GM20431 (cell line): Measurements from ENCODE around the gene TOR1A.

Experiments
- in situ Hi-C: fragments of 300-500 bp; cut with MseI, MboI; formaldehyde crosslinking; loops from one replicate; pipeline ENCODE4 v1.15.0; 2020; ENCODE audit warnings: low sequenced_read_pairs; ENCODE audit not compliant: unreplicated experiment

TOR1A gene

GRCh38 chr9:129768486-129768885 is 55.5 kb downstream of the TOR1A start:
- in situ Hi-C loops = no loop called here

GRCh38 chr9:129765764-129766317 is 58.1 kb downstream of the TOR1A start:
- in situ Hi-C loops = no loop called here

- in situ Hi-C loops = no loop called here
Measured at GRCh38 chr9:129762985-129763926, 60.7 kb downstream of the TOR1A start.
